ENCODE measurements around the gene TSG101.

- TF ChIP-seq CTCF (IDR thresholded peaks at IDR 0.05) (no peak), POLR2A (IDR thresholded peaks at IDR 0.05) (no peak), EP300 (IDR thresholded peaks at IDR 0.05) (no peak), POLR2AphosphoS5 (IDR thresholded peaks at IDR 0.05) (no peak)
Observed at GRCh38 chr11:18534245-18534644, 7.5 kb upstream of the TSG101 start.

Measured in gastroesophageal sphincter (tissue), 3 donors.